Tibial nerve (tissue), 4 donors: ENCODE data around the gene IFNA10.
"Not testable (repeated sequence)": the region's sequence is repeated elsewhere in the genome, so short reads cannot be mapped to it uniquely, and the experiment has no call there.

Source experiments
- CTCF ChIP-seq, 5 experiments: fragments of 200-600 bp in 3 of 5; fragments of 450-650 bp in 2 of 5; sonication (generic) in 3 of 5; IDR thresholded peaks; one replicate each; pipeline ENCODE4 v1.5.1; 2016 to 2019; ENCODE audit warnings: antibody characterized with exemption in 5 of 5, mild to moderate bottlenecking in 3 of 5, moderate library complexity in 2 of 5
- EP300 ChIP-seq, 2 donors: sonication (generic); formaldehyde crosslinking; IDR thresholded peaks; one replicate each; pipeline ENCODE4 v1.6.1; 2017; ENCODE audit warnings: antibody characterized with exemption in 2 of 2, mild to moderate bottlenecking in 1 of 2
- POLR2A ChIP-seq, 2 donors: fragments of 450-650 bp; IDR thresholded peaks; one replicate each; pipeline ENCODE4 v1.6.1; 2017; ENCODE audit warnings: antibody characterized with exemption in 2 of 2, mild to moderate bottlenecking in 2 of 2, moderate library complexity in 2 of 2

- not testable (repeated sequence) for TF ChIP-seq CTCF, POLR2A, EP300 (IDR thresholded peaks at IDR 0.05)
These were observed 4.8 kb downstream of the IFNA10 start, which contains the start of gene IFNA7 for GRCh38 chr9:21202105-21202504.
